Caco-2 (cell line): ENCODE results near the gene AKNA. TPM values are rescaled to one million over a fixed set of nuclear protein-coding genes. Genes with fewer than 3 reads are reported as not detected.

Source experiments
- BruUV-seq: library from RNA; stranded (reverse); fragments of 400-500 nt; replicated peaks from 2 replicates; lab custom pipeline; 2021; lab: Mats Ljungman, UMichigan
- CTCF ChIA-PET: fragments of 300-600 bp; sonication (Branson Sonifier 250); formaldehyde crosslinking; loops from one replicate; lab custom pipeline; 2022; ENCODE audit warnings: antibody characterized with exemption; lab: Charles Lee
- POLR2A ChIA-PET: fragments of 300-600 bp; sonication (Branson Sonifier 250); formaldehyde crosslinking; loops from one replicate; lab custom pipeline; 2022; ENCODE audit warnings: antibody characterized with exemption; lab: Charles Lee
- DNase-seq, 2 experiments: peaks; one replicate each; pipeline versions ENCODE4 v3.0.0 to v3.0.0-alpha.2; 2020 to 2022
- H3K27me3 ChIP-seq: replicated peaks from 2 replicates; pipeline ENCODE4 v1.6.0; 2011; ENCODE audit warnings: low read length; ENCODE audit not compliant: control insufficient read depth, insufficient read depth
- H3K36me3 ChIP-seq: 2 replicates; pipeline ENCODE4 v1.5.1; 2011; ENCODE audit warnings: low read length; ENCODE audit not compliant: control insufficient read depth, insufficient read depth
- H3K4me1 ChIP-seq: fragments of 250-450 bp; sonication (Bioruptor Pico); 2 replicates; pipeline ENCODE4 v1.5.1; 2020; ENCODE audit warnings: mild to moderate bottlenecking
- H3K4me3 ChIP-seq: 2 replicates; pipeline ENCODE4 v1.5.1; 2011; ENCODE audit warnings: low read depth, mild to moderate bottlenecking, control low read depth, low read length
- H3K9me3 ChIP-seq: fragments of 250-450 bp; sonication (Bioruptor Pico); 2 replicates; pipeline ENCODE4 v1.5.1; 2020; ENCODE audit warnings: mild to moderate bottlenecking, moderate library complexity
- H3K27ac Mint-ChIP-seq: one replicate; pipeline ENCODE4 v1.8.0; 2022; ENCODE audit warnings: mixed read lengths; ENCODE audit not compliant: unreplicated experiment
- H3K27me3 Mint-ChIP-seq: one replicate; pipeline ENCODE4 v1.8.0; 2022; ENCODE audit warnings: mixed read lengths; ENCODE audit not compliant: insufficient read depth, unreplicated experiment
- H3K36me3 Mint-ChIP-seq: one replicate; pipeline ENCODE4 v1.8.0; 2022; ENCODE audit warnings: mild to moderate bottlenecking, mixed read lengths; ENCODE audit not compliant: insufficient read depth, unreplicated experiment
- H3K4me1 Mint-ChIP-seq: one replicate; pipeline ENCODE4 v1.8.0; 2022; ENCODE audit warnings: low read depth, mixed read lengths; ENCODE audit not compliant: unreplicated experiment
- H3K4me3 Mint-ChIP-seq: one replicate; pipeline ENCODE4 v1.8.0; 2022; ENCODE audit warnings: mild to moderate bottlenecking, moderate library complexity, mixed read lengths; ENCODE audit not compliant: unreplicated experiment
- H3K9me3 Mint-ChIP-seq: one replicate; pipeline ENCODE4 v1.8.0; 2022; ENCODE audit warnings: mixed read lengths; ENCODE audit not compliant: unreplicated experiment
- CTCF ChIP-seq, 2 experiments: fragments of 200-600 bp in 1 of 2; IDR thresholded peaks; 1 replicate in 1 of 2; 2 replicates in 1 of 2; pipeline versions ENCODE4 v1.5.1 to v1.8.0; 2011 to 2022; ENCODE audit warnings: antibody characterized with exemption in 1 of 2, control low read depth in 1 of 2, inconsistent platforms in 1 of 2, low read depth in 1 of 2, low read length in 1 of 2, mild to moderate bottlenecking in 1 of 2, moderate library complexity in 1 of 2; ENCODE audit not compliant: insufficient read depth in 1 of 2, severe bottlenecking in 1 of 2, unreplicated experiment in 1 of 2
- intact Hi-C: fragments of 100-400 bp; cut with micrococcal nuclease; formaldehyde crosslinking; loops from one replicate; pipeline ENCODE4 v1.10.0; 2022; ENCODE audit not compliant: unreplicated experiment
- total RNA-seq: library from RNA; stranded (reverse); gene quantifications from 2 replicates; pipeline ENCODE4 v1.2.3, GENCODE V29; 2022

The AKNA gene
- total RNA-seq, 1 experiment from 2014 or later: 57.8 TPM

- Histone ChIP-seq H3K9me3 (no peaks in the 10 kb centered on the region), H3K4me1 (no peaks in the 10 kb centered on the region), H3K36me3 (peaks cover 1% of the 10 kb centered on the region; the same call in 1 of the 2 replicates), H3K4me3 (no peak overlapping the region), H3K27me3 (no peaks in the 10 kb centered on the region)
- BruUV-seq: TSS peak; percentile 71
- peaks cover 17% of the 10 kb centered on the region for H3K36me3 Mint-ChIP-seq
- POLR2A ChIA-PET: no interaction called here
- H3K4me1 Mint-ChIP-seq: no peaks in the 10 kb centered on the region
- H3K9me3 Mint-ChIP-seq: no peaks in the 10 kb centered on the region
- no peak for TF ChIP-seq CTCF (IDR thresholded peaks at IDR 0.05; ENCODE audit: insufficient read depth in 1 of 2, low read depth in 1 of 2, low read length in 1 of 2, severe bottlenecking in 1 of 2, unreplicated experiment in 1 of 2)
- no peaks in the 10 kb centered on the region for H3K27me3 Mint-ChIP-seq
- H3K4me3 Mint-ChIP-seq: no peak overlapping the region
- H3K27ac Mint-ChIP-seq: no peak overlapping the region
- intact Hi-C loops: no loop called here
- CTCF ChIA-PET: no interaction called here
- DNase-seq: no peak
Measured at GRCh38 chr9:114311571-114312512, 75.9 kb downstream of the AKNA start.

- H3K4me1 ChIP-seq: no peaks in the 10 kb centered on the region
- H3K36me3 Mint-ChIP-seq: peaks cover 22% of the 10 kb centered on the region
- peaks cover 1% of the 10 kb centered on the region; the same call in 1 of the 2 replicates for H3K36me3 ChIP-seq
- no peak for DNase-seq
- ChIA-PET CTCF (no interaction called here), POLR2A (no interaction called here)
- H3K4me3 Mint-ChIP-seq: no peak overlapping the region
- H3K9me3 ChIP-seq: no peaks in the 10 kb centered on the region
- BruUV-seq: no TSS peak
- intact Hi-C loops: no loop called here
- H3K27ac Mint-ChIP-seq: no peak overlapping the region
- no peak for TF ChIP-seq CTCF (IDR thresholded peaks at IDR 0.05; ENCODE audit: insufficient read depth in 1 of 2, low read depth in 1 of 2, low read length in 1 of 2, severe bottlenecking in 1 of 2, unreplicated experiment in 1 of 2)
- no peak overlapping the region for H3K4me3 ChIP-seq
- H3K27me3 Mint-ChIP-seq: no peaks in the 10 kb centered on the region
- H3K27me3 ChIP-seq: no peaks in the 10 kb centered on the region
- no peaks in the 10 kb centered on the region for H3K4me1 Mint-ChIP-seq
- no peaks in the 10 kb centered on the region for H3K9me3 Mint-ChIP-seq
Measured at GRCh38 chr9:114310471-114311450, 77.0 kb downstream of the AKNA start.

GRCh38 chr9:114309096-114309495, 78.7 kb downstream of the AKNA start:
- Mint-ChIP-seq H3K27me3 (no peaks in the 10 kb centered on the region), H3K4me3 (no peak overlapping the region), H3K36me3 (peaks cover 22% of the 10 kb centered on the region), H3K4me1 (no peaks in the 10 kb centered on the region), H3K9me3 (no peaks in the 10 kb centered on the region), H3K27ac (no peak overlapping the region)
- no peak overlapping the region for H3K4me3 ChIP-seq
- TF ChIP-seq CTCF (IDR thresholded peaks at IDR 0.05; ENCODE audit: insufficient read depth in 1 of 2, low read depth in 1 of 2, low read length in 1 of 2, severe bottlenecking in 1 of 2, unreplicated experiment in 1 of 2): no peak
- no peak for DNase-seq
- peaks cover 1% of the 10 kb centered on the region; the same call in 1 of the 2 replicates for H3K36me3 ChIP-seq
- no peaks in the 10 kb centered on the region for H3K4me1 ChIP-seq
- ChIA-PET CTCF (no interaction called here), POLR2A (no interaction called here)
- H3K9me3 ChIP-seq: no peaks in the 10 kb centered on the region
- no peaks in the 10 kb centered on the region for H3K27me3 ChIP-seq
- BruUV-seq: no TSS peak
- intact Hi-C loops: no loop called here
